GM18517 (cell line): Measurements from ENCODE around the gene SEMA7A.
"Not testable (repeated sequence)": the region's sequence is repeated elsewhere in the genome, so short reads cannot be mapped to it uniquely, and the experiment has no call there.

Experiments used
- ATAC-seq: cut with Tn5 transposase; IDR thresholded peaks from one replicate; pipeline ENCODE4 v1.9.1; 2021; ENCODE audit warnings: mild to moderate bottlenecking, moderate library complexity; ENCODE audit not compliant: unreplicated experiment

The SEMA7A gene

DNA sequence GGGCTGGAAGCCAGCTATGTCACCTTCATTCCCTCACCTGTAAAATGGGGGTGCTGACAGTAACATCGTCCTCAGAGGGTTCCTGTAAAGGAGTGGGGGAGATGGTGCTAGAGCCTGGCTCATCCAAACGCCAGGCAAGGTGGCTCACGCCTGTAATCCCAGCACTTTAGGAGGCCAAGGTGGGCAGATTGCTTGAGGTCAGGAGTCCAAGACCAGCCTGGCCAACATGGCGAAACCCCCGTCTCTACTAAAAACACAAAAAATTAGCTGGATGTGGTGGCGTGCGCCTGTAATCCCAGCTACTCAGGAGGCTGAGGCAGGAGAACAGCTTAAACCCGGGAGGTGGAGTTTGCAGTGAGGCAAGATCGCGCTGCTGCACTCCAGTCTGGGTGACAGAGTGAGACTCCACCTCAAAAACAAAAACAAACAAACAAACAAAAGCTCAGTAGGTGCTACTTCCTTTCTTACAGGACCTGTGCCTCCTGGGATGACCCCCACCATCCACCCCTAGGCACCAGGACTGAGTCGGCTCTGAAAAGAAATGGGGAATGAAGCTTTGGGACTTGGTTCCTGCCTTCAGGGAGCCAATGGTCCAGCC, 43.6 kb downstream of the SEMA7A start:
- ATAC-seq, result not testable (repeated sequence)

DNA sequence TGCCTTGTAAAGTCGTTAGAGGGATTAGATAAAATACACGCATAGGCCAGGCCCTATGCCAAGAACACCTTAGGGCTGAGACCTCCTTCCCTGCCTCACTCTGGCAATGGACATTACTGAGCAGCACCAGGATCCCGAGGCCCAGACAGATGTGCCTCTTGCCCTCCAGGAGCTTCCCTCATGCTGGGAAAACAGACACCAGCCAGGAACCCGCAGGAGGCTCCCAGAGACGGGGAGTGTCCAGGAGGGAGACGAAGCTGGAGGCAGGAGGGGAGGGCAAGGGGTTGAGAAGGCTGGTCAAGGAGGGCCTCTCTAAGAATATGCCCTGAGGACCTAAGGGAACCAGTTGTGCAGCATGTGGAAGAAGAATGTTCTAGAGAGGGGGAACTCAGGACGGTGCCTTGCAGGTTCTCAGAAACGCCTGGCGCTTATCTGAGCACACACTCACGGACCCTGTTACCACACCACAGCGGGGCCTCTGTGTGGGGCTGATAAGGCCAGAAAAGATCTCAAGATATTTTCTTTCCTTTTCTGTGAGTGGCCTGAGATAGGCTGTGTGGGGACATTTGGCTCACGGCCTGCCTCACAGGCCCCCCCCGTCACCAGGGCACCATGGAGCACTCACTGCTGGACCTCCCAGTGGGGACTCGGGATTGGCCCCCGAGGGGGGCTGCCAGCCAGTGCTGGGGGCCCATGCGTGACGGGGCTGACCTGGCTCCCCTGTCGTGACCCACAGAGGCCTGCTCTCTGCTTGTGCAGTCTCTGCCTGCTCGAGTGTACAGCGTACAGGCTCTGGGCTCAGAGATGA, 44.3 kb downstream of the SEMA7A start:
- ATAC-seq, result no peak

DNA sequence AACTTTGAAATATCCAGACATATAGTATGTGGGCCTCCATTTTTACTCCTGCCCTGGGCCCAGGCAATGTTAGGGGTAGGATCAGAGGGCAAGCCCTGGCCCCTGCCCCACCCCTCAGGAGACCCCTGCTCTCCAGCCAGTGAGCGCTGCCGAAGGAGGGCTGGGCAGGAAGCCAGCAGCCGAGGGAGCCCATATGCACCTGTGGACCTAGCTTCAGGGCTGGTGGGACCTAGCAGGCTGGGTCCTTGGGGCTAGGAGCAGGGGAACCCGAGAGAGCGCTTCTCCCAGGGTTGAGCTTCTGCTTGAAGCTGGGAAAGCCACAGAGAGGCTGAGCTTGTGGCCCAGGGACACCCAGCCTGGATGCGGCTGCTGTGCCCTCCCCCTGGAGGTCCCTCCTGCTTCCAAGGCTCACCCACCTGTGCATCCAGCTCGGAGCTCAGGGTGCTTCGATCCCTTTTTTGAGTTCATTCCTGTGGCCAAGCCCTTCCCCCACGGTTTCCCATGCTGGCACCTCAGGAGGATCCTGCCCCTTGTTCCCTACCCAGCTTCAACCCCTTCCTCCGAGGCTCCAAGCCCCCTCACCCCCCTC, 45.3 kb downstream of the SEMA7A start:
- no peak for ATAC-seq

DNA sequence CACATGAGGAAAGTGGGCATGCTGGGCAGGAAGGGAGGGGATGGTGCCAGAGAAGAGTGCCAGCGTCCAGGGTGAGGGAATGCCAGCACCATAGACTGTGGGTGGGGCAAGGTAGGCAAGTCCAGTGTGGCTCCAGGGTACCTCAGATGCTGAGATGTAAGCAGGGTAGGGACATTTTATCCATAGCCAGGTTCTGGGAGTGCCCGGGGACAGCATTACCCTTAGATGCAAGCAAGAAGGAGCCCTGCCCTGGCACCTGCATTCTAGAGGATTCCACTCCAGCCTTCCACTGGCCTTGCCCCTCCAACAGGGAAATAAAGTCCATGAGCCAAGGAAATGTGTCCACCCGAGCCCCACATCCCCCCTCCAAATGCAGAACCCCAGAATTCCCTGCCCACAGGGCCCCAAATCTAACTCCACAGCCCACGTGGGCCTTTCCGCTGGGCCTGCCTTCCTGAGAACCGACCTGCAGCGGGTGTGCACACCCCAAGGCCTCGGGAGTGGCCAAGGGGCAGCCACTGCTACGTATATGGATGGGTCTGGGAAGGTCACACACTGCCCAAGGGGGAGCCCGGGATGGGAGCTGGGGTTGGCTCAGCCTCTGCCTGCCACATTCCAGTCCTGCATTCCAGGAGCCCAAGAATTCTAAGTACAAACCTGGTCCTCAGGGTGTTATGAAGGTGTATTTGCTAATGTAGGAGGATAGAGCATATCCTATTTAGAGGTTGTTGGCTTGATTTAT, 46.0 kb downstream of the SEMA7A start:
- no peak for ATAC-seq

DNA sequence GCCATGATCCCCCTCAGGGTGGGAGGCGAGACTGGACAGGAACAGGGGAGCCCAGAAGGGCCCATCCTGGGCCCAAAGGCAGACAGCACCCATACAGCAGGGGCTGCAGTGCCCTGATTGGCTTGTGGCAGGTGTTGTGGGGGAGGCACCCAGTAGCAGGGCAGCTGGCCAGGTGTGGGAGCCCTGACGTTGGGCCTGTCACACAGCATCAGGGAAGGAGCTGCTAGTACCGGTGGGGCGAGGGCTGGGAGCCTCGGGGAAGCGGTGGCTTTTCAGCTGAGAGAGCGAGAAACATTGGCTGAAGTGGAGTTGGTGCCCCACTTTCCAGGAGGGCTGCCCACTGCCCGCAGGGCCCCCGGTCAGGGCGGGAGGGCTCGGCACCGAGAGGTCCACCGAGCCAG, 46.6 kb downstream of the SEMA7A start:
- ATAC-seq, result no peak

DNA sequence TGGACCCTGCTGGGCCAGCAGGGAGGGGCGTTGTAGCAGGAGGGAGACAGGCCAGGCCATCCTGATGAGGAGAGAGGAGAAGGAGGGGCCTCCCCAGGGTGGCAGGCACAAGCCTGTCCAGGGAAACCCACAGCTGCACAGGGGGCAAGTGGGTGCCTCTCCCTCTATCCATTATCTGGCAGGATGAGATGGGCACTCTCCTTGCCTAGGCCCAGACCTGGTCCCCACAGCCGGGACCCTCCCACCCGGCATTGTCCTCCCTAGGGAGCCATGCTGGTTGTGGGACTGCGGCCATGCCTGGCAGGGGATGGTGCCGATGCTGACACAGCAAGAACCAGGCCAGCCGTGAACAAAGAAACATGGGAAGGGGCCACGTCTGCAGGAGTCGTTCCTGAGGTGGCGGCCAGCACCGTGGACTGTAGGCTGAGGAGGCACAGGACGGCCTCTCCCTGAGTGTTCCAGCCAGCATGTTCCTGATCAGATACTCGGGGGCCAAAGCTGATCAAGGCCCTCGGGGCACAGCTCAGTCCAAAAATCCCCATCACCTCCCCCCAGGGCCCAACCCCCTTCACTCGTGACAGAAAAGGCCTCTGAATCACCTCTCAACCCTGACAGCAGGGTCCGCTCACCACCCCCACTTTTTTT, 47.1 kb downstream of the SEMA7A start:
- no peak for ATAC-seq

DNA sequence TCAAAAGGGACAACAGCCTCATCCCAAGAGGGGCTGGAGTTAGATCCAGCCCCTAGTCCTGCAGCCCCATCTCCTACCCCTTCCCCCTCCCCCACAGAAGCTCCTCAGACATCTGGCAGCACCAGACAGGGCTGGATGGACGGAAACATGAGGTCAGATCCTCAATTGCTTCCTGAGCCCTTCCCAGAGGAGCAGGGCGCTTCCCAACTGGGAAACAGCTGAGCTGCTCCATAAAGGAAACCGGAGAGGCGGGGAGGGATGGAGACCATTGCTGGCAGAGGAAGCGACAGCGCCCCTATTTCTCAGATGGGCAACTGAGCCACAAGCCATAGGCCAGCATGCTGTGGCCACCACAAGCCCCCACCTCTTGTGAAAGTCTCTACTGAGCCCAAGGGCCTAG, 48.0 kb downstream of the SEMA7A start:
- ATAC-seq, result no peak

DNA sequence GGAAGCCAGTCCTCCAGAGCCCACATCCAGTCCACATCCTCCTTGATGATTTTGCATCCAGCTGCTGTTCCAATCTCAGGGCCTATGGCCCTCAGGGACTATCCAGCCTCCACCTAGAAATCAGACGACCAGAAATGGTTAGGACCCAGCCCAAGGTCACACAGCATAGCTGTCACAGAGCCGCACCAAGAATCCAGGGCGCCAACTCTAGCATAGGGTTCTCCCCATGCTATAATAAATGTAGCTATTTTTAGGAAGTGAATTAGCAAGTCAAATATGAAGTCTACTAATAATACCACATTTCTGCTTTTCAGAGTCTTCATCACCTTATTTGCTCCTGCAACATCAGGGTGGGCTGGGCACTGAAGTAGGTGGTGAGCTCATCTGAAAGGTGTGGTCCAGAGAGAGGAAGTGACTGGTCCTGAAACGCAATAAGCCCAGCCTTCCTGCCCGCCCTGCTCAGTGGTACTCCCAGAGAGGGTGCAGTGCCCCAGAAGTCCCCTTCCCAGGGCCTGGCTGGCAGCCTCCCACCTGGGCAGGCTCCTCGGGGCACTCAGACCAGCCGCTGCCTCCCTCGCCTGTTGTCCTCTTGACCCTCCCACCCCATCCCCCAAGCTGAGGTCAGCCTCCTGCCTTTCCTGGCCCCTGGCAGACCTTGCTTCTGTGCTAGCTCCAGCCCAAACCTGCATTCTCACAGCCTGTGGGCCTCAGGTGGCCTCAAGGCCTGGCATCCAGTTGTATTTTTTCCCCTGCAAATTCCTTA, 48.7 kb downstream of the SEMA7A start:
- peak; percentile 58 for ATAC-seq

DNA sequence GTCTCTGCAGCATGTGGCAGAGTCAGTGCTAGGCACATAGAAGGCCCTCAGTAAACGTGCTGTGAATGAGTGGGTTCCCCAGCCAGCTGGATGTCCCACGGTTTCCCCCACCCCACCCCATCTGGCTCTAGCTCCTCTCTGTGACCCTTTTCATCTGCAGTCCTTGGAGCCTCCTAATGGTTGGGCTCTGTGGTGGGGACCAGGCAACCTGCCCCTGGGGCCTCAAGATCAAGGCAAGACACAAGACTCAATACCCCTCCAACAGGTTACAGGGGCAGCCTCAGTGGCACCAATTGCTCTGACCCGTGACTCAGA, 49.2 kb downstream of the SEMA7A start:
- no peak for ATAC-seq

DNA sequence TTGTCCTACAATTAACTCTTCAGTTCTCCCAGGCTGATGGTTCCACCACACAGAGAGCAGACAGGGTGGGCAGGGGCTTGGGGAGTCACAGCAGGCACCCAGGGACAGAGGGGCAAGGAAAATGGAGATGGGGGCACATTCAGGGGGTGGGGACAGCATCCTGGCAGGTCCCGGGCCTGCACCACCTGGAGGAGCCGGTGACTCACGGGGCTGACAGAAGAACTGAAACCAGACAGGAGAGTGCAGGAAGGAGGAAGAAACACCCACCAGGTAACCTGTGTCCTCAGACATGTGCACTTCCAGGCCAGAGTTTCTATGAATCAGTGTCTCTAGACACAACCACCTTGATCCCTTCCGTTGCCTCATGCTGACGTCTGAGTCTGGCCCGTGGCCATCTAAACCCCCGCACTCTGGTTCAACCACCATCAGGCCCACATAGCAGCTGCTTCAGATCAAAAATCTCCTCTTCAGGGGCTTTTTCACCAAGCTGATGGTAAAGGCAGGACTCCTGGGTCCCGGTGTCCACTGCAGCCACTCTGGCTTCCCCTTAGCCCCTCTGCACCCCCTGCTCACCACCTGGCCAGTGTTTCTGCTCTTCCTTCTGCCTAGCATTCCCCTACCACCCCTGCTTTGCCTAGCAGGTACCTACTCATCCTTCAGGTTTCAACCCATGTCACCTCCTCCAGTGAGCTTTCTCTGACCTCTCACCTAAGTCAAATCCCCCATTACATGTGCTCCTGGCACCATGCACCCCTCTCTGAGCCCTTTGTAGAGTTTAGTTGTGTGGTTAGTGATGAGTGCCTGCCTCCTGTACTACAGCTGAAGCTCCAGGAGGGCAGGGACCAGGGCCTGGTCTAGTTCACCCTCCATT, 49.8 kb downstream of the SEMA7A start:
- ATAC-seq, result peak; percentile 52

DNA sequence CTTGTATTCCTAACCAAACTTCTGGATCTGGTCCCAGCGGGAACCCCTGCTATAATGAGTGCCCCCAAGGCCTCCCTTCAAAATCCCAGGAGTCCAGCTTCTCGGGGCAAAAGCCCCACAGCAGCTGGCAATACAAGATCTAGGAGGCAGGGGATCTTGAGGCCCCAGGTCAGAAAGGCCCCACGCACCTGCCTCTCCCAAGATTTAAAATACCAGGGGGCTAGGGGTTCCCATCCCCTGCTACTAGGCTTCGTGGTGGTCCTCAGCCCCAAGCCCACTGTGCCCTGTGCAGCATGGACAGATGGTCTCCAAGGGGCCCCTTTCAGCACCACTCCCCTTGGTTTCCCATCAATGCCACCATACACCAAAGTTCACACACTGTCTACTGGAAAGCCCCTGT, 50.5 kb downstream of the SEMA7A start:
- peak; percentile 3 for ATAC-seq

DNA sequence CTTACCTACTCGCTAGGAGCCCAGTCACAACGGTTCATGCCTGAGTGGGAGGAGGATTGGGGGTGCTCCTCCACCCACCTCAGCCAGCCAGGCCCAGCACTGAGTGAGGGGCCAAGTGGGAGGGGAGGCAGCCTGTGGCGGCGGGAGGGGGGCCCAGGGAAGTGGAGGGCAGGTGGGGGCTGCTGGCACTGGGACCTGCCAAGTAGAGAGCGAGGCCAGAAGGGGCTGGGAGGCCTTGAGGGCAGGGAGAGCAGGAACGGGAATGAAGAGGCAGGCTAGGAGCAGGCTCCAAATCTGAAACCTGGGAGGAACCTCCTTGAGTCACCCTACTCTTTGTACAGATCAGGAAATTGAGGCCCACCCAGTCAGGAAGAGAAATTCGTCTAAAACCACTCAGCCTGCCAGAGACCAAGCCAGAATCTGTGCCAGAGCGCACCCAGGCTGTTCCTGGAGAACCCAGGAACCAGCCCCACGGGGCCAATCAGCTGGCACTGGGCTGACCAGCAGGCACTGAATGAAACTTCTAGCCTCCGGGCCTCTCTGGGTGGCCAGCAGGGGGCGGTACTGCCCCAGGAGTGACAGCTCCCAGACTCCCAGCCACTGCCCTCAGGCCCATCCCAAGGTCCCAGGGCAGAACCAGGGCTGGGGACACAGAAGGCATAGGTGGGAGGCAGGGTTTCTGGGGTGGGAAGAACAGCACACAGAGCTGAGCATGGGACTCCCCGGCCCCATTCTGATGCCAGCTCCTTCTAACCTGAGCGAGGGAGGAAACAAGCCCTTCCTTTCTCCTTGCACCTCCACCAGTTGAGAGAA, 51.5 kb downstream of the SEMA7A start:
- ATAC-seq, result no peak

DNA sequence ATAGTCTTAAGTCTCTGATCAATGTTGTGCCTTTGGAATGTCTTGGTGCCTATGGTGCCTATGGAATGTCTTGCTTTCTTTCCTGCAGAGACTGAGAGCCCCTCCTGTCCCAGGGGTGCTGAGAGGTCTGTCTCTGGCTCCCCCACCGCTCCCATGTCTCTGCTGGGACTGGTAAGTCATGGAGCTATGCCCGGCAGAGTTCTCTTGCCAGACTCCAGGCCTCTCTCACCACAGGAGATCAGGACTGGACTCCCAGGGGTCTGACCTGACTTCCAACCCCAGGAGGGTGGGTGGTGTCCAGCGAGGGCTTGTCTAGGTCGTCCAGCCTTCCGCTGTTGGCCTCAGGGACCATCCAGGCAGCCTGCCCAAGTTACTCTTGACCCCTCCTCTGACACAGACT, 52.3 kb downstream of the SEMA7A start:
- ATAC-seq, result no peak

DNA sequence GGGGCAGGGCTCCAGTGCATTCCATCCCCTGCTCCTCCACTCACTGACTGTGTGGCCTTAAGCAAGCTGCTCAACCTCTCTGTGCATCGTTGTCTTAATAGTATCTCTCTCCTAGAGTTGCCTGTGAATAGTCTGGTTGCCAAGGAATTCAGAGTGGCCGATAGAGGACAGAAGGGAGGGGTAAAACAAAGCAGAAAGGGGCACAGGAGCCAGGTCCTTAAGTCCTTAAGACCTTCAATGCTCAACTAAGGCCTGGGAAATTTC, 52.6 kb downstream of the SEMA7A start:
- no peak for ATAC-seq

DNA sequence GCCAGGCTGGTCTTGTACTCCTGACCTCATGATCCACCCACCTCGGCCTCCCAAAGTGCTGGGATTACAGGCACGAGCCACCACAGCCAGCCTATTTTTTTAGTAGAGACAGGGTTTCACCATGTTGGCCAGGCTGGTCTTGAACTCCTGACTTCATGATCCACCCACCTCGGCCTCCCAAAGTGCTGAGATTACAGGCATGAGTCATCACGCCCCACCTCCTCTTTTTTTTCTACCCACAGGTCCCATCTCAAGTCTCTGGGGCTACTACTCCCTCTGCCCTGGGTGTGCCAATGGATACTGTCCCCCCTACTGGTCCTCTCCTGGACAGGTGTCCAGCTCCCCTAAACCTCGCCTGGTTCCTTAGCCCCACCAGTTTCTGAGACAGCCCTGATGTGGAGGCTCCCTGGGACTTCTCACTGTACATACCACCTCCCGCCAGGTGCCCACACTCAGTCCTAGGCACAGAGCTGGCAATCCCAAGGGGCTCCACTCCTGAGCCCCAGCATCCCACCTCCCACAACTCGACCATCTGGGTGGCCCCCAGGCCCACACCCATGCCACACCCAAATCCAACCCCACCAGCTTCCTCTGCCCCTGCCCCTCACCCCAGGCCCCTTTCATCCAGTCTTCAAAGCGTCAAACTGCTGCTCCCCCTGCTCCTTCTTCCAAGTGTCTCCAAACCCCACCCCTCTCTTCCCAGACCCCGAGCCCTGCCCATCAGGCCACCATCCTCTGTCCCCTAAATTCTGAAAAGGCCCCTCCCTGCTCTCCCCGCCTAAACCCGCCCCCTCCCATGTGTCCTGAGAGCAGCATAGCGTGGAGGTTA, 53.2 kb downstream of the SEMA7A start:
- no peak for ATAC-seq

DNA sequence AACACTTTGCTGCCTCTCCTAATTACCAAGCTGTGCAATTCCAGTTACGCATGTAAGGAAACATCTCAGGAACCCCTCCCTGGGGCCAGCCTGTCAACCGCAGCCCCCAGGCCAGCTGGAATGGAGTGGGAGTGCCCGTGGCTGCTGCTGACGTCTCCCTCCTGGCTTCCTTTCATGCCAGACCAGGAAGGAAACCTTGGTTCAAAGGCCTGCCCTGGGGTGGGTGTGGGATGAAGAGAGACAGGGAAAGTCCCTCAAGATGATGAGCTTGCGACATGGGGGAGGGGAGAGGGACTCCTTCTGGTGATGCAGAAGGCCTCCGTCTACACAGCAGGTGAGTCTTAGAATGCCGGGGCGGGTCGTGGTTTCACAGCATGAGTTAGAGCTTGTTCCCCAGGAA, 54.9 kb downstream of the SEMA7A start:
- ATAC-seq, result no peak

DNA sequence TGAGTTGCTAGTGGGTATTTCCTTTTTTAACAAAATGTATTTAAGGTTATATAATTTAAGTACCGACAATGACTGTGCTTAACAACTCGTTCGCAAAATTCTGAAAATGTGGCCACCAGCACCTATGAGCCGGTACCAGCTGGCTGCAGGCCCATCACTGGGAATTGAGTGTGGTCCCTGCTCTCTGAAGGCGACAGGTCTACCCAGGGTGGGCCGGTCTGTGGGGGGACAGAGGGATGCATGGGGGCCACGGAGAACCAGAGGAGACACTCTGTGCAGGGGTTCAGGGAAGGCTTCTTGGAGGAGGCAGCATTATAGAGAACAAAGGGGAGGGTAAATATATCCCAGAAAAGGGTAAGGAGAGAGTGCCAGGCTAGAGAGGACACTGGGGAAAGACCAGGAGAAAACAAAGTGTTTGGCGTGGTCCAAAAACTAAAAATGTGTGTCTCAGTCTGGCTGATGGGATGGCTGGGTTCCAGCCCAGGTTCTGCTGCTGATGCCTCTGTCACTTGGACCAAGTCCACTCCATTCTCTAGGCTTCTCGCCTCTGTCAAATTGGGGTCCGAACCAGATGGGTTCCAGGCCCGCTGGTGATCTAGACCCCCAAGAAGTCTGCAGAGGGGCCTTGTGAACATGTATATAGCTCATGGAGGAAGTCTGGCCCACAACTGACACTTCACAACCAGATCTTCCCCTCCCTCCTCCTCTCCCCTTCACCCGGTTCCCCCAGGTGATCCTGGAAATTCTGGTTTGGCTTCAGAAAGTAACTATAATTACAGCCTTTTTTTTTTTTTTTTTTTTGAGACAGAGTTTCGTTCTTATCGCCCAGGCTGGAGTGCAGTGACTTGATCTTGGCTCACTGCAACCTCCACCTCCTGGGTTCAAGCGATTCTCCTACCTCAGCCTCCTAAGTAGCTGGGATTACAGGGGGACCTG, 55.7 kb downstream of the SEMA7A start:
- ATAC-seq, result no peak
